Measurements from ENCODE around the gene TUBA3C.

DNA sequence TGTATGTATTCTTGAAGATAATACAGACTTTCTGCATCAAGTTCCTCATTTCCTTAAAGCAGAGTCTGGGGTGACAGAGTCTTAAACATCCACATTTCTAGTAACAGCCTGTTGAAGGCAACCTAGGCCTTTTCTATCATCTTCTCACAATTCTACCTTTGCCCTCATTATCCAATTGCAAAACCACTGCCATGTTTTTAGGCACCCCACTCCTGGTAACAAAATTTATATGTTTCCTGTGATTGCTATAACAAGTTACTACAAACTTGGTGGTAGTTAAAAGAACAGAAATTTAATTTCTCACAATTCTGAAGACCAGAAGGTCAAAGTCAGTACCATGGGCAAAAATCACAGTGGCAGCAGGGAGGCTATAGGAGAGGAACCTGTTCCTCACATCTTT is 33.1 kb downstream of the TUBA3C start:
- no peak for TF ChIP-seq BACH2 (CRISPR knock-in tag; IDR thresholded peaks at IDR 0.05; ENCODE audit: borderline replicate concordance)
- TF ChIP-seq, protein P1, sequence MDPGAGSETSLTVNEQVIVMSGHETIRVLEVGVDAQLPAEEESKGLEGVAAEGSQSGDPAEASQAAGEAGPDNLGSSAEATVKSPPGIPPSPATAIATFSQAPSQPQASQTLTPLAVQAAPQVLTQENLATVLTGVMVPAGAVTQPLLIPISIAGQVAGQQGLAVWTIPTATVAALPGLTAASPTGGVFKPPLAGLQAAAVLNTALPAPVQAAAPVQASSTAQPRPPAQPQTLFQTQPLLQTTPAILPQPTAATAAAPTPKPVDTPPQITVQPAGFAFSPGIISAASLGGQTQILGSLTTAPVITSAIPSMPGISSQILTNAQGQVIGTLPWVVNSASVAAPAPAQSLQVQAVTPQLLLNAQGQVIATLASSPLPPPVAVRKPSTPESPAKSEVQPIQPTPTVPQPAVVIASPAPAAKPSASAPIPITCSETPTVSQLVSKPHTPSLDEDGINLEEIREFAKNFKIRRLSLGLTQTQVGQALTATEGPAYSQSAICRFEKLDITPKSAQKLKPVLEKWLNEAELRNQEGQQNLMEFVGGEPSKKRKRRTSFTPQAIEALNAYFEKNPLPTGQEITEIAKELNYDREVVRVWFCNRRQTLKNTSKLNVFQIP (CRISPR knock-in tag; IDR thresholded peaks at IDR 0.05; ENCODE audit: borderline replicate concordance, low read depth) = no peak
- TF ChIP-seq ZFP3 (CRISPR knock-in tag; IDR thresholded peaks at IDR 0.05) = no peak
- no peak for TF ChIP-seq CSDC2 (CRISPR knock-in tag; IDR thresholded peaks at IDR 0.05)
- TF ChIP-seq RARB (CRISPR knock-in tag; IDR thresholded peaks at IDR 0.05) = no peak
- no peak for TF ChIP-seq TOX (CRISPR knock-in tag; IDR thresholded peaks at IDR 0.05; ENCODE audit: borderline replicate concordance)
- no peak for TF ChIP-seq ARNTL (CRISPR knock-in tag; IDR thresholded peaks at IDR 0.05; ENCODE audit: borderline replicate concordance, low read depth)
- TF ChIP-seq ZNF8 (CRISPR knock-in tag; IDR thresholded peaks at IDR 0.05) = no peak
- no peak for TF ChIP-seq ZFP30 (CRISPR knock-in tag; IDR thresholded peaks at IDR 0.05)
- TF ChIP-seq PPARA (CRISPR knock-in tag; IDR thresholded peaks at IDR 0.05; ENCODE audit: borderline replicate concordance) = no peak
- TF ChIP-seq, protein P2, sequence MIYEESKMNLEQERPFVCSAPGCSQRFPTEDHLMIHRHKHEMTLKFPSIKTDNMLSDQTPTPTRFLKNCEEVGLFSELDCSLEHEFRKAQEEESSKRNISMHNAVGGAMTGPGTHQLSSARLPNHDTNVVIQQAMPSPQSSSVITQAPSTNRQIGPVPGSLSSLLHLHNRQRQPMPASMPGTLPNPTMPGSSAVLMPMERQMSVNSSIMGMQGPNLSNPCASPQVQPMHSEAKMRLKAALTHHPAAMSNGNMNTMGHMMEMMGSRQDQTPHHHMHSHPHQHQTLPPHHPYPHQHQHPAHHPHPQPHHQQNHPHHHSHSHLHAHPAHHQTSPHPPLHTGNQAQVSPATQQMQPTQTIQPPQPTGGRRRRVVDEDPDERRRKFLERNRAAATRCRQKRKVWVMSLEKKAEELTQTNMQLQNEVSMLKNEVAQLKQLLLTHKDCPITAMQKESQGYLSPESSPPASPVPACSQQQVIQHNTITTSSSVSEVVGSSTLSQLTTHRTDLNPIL (CRISPR knock-in tag; IDR thresholded peaks at IDR 0.05; ENCODE audit: low read depth) = no peak
- TF ChIP-seq TCF4 (CRISPR knock-in tag; IDR thresholded peaks at IDR 0.05; ENCODE audit: borderline replicate concordance) = no peak

Measured in SK-N-SH treated with all-trans-retinoic acid at 6 μM for 48 hours (cell line).